GM10266 (cell line): ENCODE measurements around the gene RBSN.

ENCODE experiments used
- DNase-seq: peaks from one replicate; pipeline ENCODE4 v3.0.0; 2012; ENCODE audit errors: extremely low spot score
- TF ChIP-seq, protein P1 (sequence below): IDR thresholded peaks from 2 replicates; pipeline ENCODE4 v1.5.1; 2012; ENCODE audit warnings: mild to moderate bottlenecking, low read depth; ENCODE audit not compliant: control insufficient read depth, insufficient read depth; ENCODE audit errors: missing control alignments

Gene RBSN

DNA sequence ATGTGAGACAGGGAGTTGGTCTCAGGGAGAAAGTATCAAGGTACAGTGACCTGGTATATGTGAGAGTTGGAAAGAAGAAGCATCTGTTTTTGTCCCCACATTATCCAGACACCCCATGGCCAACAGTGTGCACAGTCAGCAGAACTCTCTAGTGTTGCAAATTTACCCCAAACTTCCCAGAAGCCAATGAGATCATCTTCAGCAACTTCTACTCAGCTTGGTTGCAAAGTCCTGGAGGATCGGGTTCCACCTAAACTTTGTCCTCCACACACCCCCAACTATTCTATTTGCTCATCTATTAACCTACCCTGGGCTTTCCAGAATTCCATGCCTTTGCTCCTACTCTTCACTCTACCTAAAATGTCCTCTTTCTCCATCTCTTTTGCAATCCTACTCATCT lies 15.7 kb downstream of the RBSN start:
- DNase-seq: no peak

GRCh38 chr3:15081960-15082664 lies 16.8 kb downstream of the RBSN start:
- TF ChIP-seq, protein P1, sequence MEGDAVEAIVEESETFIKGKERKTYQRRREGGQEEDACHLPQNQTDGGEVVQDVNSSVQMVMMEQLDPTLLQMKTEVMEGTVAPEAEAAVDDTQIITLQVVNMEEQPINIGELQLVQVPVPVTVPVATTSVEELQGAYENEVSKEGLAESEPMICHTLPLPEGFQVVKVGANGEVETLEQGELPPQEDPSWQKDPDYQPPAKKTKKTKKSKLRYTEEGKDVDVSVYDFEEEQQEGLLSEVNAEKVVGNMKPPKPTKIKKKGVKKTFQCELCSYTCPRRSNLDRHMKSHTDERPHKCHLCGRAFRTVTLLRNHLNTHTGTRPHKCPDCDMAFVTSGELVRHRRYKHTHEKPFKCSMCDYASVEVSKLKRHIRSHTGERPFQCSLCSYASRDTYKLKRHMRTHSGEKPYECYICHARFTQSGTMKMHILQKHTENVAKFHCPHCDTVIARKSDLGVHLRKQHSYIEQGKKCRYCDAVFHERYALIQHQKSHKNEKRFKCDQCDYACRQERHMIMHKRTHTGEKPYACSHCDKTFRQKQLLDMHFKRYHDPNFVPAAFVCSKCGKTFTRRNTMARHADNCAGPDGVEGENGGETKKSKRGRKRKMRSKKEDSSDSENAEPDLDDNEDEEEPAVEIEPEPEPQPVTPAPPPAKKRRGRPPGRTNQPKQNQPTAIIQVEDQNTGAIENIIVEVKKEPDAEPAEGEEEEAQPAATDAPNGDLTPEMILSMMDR: no peak
- no peak for DNase-seq

More for the DNA sequence above, 15.7 kb downstream of the RBSN start:
- TF ChIP-seq, protein P1: no peak

DNA sequence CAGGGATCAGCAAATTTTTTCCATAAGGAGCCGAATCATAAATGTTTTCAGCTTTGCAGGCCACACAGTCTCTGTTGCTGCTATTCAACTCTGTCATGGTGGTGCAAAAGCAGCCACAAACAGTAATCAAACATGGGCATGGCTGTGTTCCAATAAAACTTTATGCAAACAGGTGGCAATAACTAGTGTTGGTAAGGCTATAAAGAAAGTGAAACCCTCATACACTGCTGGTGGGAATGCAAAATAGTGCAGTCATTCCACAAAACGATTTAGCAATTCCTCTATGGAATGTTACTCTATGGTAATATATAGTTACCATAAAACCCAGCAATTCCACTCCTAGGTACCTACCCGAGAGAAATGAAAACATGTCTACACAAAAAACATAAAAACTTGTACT lies 19.9 kb downstream of the RBSN start:
- no peak for DNase-seq
- TF ChIP-seq, protein P1: no peak

- TF ChIP-seq, protein P1: no peak
These were observed 24.4 kb downstream of the RBSN start for GRCh38 chr3:15074500-15074899.

GRCh38 chr3:15071699-15072098 lies 27.2 kb downstream of the RBSN start:
- TF ChIP-seq, protein P1: no peak
- DNase-seq: no peak

More at GRCh38 chr3:15074500-15074899, 24.4 kb downstream of the RBSN start:
- DNase-seq: no peak

GRCh38 chr3:15069441-15069840 lies 29.5 kb downstream of the RBSN start:
- TF ChIP-seq, protein P1: no peak
- no peak for DNase-seq

DNA sequence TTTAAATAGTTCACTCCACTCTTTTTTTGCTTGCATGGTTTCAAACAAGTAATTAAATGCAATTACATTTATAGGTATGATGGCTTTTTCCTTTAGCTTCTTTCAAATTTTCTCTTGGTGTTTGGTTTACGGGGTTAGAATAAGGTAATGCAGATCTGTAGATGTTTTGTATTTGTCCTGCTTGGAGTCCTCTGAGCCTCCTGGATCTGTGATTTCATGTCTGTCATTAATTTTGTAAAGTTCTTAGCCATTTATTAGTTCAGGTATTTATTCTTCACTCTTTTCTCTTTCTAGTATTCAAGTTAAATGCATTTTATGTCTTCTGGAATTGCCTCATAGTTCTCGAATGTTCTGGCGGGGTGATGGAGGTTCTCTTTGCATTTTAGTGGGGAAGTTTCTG lies 32.5 kb downstream of the RBSN start:
- DNase-seq: no peak
- TF ChIP-seq, protein P1: no peak
